Measurements from ENCODE around the gene CAPSL. TPM values are rescaled to one million over a fixed set of nuclear protein-coding genes. Genes with fewer than 3 reads are reported as not detected.

Gene CAPSL
- total RNA-seq, 1 donor from 2014 or later = not detected

- Mint-ChIP-seq H3K27ac (ENCODE audit: unreplicated experiment) (no peak overlapping the region), H3K36me3 (ENCODE audit: unreplicated experiment) (no peaks in the 10 kb centered on the region), H3K4me3 (ENCODE audit: unreplicated experiment) (no peak overlapping the region), H3K4me1 (ENCODE audit: low read depth, unreplicated experiment) (no peaks in the 10 kb centered on the region), H3K9me3 (ENCODE audit: unreplicated experiment) (no peaks in the 10 kb centered on the region), H3K27me3 (ENCODE audit: unreplicated experiment) (no peaks in the 10 kb centered on the region)
- TF ChIP-seq CTCF (IDR thresholded peaks at IDR 0.05; ENCODE audit: partially characterized antibody, unreplicated experiment) = no peak
- DNase-seq = no peak
These were observed 60.3 kb downstream of the CAPSL start for GRCh38 chr5:35878079-35878478.

GRCh38 chr5:35877655-35878054 lies 60.8 kb downstream of the CAPSL start:
- H3K36me3 Mint-ChIP-seq (ENCODE audit: unreplicated experiment) = no peaks in the 10 kb centered on the region
- H3K9me3 Mint-ChIP-seq (ENCODE audit: unreplicated experiment) = no peaks in the 10 kb centered on the region
- no peak overlapping the region for H3K4me3 Mint-ChIP-seq (ENCODE audit: unreplicated experiment)
- no peak overlapping the region for H3K27ac Mint-ChIP-seq (ENCODE audit: unreplicated experiment)
- no peak for TF ChIP-seq CTCF (IDR thresholded peaks at IDR 0.05; ENCODE audit: partially characterized antibody, unreplicated experiment)
- H3K27me3 Mint-ChIP-seq (ENCODE audit: unreplicated experiment) = no peaks in the 10 kb centered on the region
- no peaks in the 10 kb centered on the region for H3K4me1 Mint-ChIP-seq (ENCODE audit: low read depth, unreplicated experiment)
- DNase-seq = no peak

GRCh38 chr5:35876922-35877321 lies 61.5 kb downstream of the CAPSL start:
- DNase-seq = no peak
- no peak overlapping the region for H3K27ac Mint-ChIP-seq (ENCODE audit: unreplicated experiment)
- H3K27me3 Mint-ChIP-seq (ENCODE audit: unreplicated experiment) = no peaks in the 10 kb centered on the region
- no peak for TF ChIP-seq CTCF (IDR thresholded peaks at IDR 0.05; ENCODE audit: partially characterized antibody, unreplicated experiment)
- no peaks in the 10 kb centered on the region for H3K9me3 Mint-ChIP-seq (ENCODE audit: unreplicated experiment)
- H3K36me3 Mint-ChIP-seq (ENCODE audit: unreplicated experiment) = no peaks in the 10 kb centered on the region
- H3K4me3 Mint-ChIP-seq (ENCODE audit: unreplicated experiment) = no peak overlapping the region
- no peaks in the 10 kb centered on the region for H3K4me1 Mint-ChIP-seq (ENCODE audit: low read depth, unreplicated experiment)

- TF ChIP-seq CTCF (IDR thresholded peaks at IDR 0.05; ENCODE audit: partially characterized antibody, unreplicated experiment) = no peak
- Mint-ChIP-seq H3K4me1 (ENCODE audit: low read depth, unreplicated experiment) (no peaks in the 10 kb centered on the region), H3K9me3 (ENCODE audit: unreplicated experiment) (no peaks in the 10 kb centered on the region), H3K4me3 (ENCODE audit: unreplicated experiment) (no peak overlapping the region), H3K27me3 (ENCODE audit: unreplicated experiment) (no peaks in the 10 kb centered on the region), H3K27ac (ENCODE audit: unreplicated experiment) (no peak overlapping the region), H3K36me3 (ENCODE audit: unreplicated experiment) (no peaks in the 10 kb centered on the region)
- no peak for DNase-seq
These were observed 62.0 kb downstream of the CAPSL start for GRCh38 chr5:35876454-35876853.

- no peaks in the 10 kb centered on the region for H3K27me3 Mint-ChIP-seq (ENCODE audit: unreplicated experiment)
- H3K4me3 Mint-ChIP-seq (ENCODE audit: unreplicated experiment) = no peak overlapping the region
- H3K4me1 Mint-ChIP-seq (ENCODE audit: low read depth, unreplicated experiment) = no peaks in the 10 kb centered on the region
- H3K9me3 Mint-ChIP-seq (ENCODE audit: unreplicated experiment) = no peaks in the 10 kb centered on the region
- no peak overlapping the region for H3K27ac Mint-ChIP-seq (ENCODE audit: unreplicated experiment)
- no peak for TF ChIP-seq CTCF (IDR thresholded peaks at IDR 0.05; ENCODE audit: partially characterized antibody, unreplicated experiment)
- DNase-seq = no peak
- no peaks in the 10 kb centered on the region for H3K36me3 Mint-ChIP-seq (ENCODE audit: unreplicated experiment)
These were observed 67.8 kb downstream of the CAPSL start for GRCh38 chr5:35870605-35871004.
